NCI-H748 (cell line): ENCODE results near the gene B3GNT2.
"Not testable (repeated sequence)": the region's sequence is repeated elsewhere in the genome, so short reads cannot be mapped to it uniquely, and the experiment has no call there.

Source experiments
- DNase-seq: peaks from one replicate; lab custom pipeline; 2025; ENCODE audit not compliant: unreplicated experiment; lab: John Stamatoyannopoulos, UW

The B3GNT2 gene

DNA sequence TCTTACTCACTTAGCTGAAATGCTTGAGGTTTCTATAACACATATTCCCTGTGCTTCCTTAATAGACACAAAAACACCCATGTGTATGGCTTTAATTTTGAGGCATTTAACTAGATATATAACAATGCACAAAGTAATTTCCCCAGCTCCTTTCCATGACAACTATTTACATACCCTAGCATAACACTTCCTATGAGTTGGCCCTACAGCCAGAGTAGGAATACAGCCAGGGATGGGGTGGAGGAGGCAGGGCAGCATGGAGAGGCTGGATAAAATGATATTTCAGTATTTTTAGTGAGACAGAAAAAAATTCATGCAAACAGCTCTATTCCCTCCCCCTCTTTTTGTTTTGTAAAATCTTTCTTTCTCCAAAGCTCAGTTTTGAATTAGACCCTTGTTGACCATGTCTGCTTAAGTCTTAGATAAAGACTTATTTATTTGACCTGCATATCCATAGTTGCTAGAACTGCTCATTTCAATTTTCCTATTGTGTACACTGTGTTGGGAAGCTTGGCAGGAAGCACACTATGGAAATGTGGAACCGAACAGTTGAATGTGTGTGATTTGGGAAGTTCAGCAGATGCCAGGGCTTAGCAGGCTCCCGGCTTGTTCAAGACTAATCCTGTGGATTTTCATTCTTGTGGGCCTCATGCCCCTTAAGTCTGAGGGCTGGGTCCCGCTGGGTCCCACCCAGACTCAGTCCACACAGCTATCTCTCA lies 11.2 kb upstream of the B3GNT2 start:
- no peak for DNase-seq

- DNase-seq, result no peak
Observed at GRCh38 chr2:62185475-62186155, 10.3 kb upstream of the B3GNT2 start.

GRCh38 chr2:62186156-62186905 lies 9.6 kb upstream of the B3GNT2 start:
- no peak for DNase-seq

DNA sequence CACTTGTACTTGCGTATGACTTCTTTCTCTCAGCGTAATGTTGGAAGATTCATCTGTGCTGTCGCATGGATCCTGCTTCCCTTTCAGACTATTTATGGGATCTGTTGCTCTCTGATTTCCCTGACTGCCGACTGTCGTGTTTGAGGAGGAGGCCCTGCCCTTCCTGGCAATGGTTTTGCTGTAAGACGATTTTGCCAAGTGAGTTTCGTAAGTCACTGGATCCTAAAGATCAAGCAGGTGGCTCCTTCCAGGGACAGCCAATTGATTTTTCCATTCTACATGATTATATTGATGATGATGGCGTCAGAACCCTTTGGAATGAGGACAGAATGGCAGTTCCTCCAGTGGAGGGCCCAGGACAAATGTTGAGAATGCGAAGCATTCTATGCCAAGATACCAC lies 8.7 kb upstream of the B3GNT2 start:
- no peak for DNase-seq

DNA sequence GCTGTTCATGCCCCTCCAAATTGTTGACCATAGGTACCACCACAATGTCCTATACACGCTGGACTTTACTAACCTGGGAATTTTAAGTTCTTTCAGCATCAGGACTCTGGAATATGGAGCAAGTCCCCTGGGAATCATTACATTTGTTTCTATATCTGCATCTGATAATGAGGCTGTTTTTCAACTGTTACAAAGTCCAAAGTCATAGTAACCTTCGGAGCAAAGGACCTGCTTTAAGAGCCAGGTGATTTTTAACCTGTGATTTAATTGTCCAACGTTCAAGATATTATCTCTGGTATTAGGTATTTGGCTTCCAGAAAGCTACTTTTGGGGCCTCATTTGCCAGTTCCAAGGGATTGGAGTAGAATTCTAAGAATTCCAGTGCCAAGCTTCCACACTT lies 7.5 kb upstream of the B3GNT2 start:
- DNase-seq, result no peak

DNA sequence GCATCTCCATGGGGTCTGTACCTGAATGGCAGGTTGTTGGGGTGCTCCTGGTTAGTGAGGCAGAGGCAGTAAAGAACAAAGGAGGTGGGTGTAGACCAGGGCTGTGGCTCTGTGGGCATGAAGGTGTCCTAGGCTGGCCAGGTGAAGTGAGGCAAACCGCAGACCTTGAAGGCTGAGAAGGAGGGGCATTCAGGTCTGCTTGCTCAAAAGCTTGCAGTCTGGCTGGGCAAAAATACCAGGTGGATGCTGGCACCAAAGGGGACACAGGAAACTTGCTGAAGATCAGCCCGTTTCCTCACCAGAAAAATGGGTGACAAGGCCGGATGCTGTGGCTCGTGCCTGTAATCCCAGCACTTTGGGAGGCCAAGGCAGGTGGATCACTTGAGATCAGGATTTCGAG lies 6.7 kb upstream of the B3GNT2 start:
- no peak for DNase-seq

- DNase-seq, result no peak
Observed at GRCh38 chr2:62192811-62193210, 3.1 kb upstream of the B3GNT2 start.

DNA sequence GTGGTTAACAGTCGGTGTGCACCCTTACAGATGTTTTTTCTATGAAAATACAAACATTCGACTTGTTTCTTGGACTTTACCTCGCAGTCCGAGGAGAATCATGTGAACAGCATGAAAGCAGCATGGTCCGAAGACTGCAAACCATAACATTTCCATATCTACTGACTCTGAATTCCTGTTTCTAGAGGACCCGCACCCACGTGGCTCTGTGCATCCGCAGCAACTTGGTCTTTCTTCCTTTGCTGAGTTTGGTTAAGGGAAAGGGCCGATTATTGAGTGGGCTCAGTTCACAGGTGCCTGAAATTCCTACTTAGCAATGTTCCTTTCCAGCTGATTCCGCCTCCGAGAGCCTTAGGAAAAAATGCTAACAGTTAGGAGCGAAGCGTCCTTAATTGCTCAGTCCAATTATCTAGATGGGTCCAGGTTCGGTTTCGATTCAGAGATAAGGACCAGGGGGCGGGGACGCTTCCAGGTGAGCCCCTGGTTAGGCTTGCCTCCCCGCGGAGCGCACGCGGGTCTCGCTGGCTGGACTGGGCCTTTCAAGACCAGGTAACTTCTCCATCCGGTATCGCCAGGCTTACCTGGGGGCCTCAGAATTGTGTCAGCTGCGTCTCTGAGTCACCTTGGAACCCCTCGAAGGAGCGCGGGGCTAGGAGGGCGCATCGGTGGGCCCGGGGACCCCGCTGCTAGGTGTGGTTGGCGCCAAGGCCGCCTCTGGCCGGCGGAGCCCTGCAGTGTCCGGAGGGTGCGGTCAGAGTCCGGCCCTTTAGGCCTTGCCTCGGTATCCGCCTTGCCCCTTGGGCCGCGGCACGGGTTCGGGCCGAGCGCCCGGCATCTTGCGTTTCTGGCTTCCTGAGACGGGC lies 1.1 kb upstream of the B3GNT2 start:
- DNase-seq, result no peak

DNA sequence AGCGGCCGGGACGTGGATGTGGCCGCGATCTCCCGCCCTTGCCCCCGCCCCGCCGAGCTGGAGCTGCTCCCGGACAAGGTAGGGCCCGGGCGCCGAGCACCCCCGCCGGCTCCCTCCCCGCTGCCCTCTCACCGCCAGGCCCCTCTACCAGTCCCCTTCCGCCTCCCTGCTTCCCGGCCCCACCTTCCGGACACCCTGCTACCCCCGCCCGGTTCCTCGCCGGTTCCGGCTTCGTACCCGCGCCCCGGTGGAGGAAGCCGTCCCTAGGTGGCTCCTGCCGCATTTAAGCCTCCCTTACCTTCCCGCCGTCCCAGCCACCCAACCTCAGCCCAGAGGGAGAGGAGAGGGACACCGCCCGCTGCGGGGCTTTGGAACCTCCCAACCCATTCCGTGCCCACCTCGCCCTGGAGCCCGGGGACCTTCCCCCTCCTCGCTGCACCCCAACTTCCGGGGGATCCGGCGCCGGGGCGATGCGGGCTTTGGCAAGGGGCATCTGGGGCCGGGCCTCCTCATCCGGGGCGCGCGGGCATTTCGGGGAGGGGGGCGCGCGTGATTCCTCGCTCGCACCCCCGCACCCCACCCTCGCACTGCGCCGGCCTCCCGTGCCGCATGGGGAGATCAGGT lies 475 bp downstream of the B3GNT2 start:
- peak; percentile 69 for DNase-seq

DNA sequence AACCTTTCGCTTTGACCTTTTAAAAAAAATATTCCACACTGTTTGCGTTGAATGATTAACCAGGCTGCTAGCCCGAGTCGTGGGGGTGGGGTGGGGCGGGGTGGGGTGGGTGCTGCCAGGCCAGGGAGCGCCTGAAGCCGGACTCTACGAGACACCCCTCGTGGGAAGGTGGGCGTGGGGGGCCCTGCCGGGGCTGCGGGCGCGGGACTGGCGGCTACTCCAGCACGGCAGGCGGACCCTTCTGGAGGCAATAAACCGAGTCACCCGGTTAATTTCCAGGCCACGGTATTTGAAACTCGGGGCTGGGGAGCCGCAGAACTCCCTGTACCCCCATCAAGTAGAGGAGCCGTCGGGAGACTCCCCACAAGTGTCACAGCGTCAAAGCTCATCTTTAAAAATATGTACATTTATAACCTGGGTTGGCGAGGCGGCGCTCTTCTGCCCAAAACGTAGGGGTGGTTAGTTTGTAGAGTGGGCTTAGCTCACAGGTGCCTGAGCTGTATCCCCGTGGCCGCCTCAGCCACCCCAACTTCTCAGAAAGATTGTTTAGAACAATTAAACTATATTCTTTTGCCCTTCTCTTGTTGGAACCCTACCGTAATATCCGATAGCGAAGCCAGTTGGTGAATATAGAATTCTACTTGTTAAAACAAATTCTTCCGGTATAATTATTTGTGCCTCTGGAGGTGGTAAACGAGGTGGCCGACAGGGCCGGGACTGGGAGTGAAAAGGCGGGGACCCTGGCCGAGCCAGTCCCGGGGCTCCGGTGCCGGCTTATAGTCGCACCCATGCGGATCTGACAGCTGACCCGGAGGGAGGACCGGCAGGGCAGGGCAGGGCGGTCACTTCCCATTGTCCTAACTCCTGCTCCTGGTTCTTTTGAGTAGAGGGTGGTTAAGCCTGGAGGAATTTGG lies 1.4 kb downstream of the B3GNT2 start:
- DNase-seq, result peak; percentile 24

DNA sequence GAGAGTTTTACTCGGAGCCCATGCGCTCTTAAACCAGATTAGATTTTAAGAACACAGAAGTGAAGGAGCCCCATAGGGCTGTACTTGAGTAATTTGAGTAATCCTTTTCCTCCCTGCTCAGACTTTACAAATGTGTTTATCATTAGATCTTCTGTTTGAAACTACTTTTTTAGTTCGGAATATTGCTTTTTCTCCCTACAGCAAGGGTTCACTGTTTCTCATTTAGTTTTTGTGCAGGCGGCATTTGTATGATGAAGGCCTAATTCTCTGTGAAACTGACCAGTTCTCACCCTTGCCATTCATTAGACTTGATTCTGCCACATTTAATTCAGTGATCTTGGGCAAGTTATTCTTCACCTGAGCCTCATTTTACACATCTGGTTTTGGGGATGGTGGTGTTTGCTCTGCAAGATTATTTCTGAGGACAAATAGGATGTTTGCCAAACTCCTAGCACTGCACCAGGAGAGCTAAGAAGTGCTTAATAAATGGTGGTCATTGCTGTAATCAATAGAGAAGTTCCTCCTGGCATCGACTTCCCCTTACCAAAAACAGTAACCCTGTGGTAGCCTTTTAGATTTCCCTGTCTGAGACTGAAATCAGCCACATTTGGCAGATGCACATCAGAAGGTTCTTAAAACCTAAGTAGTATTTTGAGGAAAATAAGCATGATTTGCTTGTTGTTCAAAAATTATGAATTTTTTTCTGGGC lies 2.2 kb downstream of the B3GNT2 start:
- no peak for DNase-seq

DNA sequence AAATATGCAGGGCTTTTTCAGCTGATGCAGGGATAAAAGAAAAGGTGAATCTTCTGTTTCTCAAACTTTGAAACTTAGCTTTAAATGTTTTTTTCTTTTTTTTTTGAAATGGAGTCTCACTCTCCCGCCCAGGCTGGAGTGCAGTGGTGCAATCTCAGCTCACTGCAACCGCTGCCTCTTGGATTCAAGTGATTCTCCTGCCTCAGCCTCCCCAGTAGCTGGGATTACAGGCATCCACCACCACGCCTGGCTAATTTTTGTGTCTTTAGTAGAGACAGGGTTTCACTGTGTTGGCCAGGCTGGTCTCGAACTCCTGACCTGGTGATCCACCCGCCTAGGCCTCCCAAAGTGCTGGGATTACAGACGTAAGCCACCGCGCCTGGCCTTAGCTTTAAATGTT lies 2.9 kb downstream of the B3GNT2 start:
- DNase-seq, result not testable (repeated sequence)

DNA sequence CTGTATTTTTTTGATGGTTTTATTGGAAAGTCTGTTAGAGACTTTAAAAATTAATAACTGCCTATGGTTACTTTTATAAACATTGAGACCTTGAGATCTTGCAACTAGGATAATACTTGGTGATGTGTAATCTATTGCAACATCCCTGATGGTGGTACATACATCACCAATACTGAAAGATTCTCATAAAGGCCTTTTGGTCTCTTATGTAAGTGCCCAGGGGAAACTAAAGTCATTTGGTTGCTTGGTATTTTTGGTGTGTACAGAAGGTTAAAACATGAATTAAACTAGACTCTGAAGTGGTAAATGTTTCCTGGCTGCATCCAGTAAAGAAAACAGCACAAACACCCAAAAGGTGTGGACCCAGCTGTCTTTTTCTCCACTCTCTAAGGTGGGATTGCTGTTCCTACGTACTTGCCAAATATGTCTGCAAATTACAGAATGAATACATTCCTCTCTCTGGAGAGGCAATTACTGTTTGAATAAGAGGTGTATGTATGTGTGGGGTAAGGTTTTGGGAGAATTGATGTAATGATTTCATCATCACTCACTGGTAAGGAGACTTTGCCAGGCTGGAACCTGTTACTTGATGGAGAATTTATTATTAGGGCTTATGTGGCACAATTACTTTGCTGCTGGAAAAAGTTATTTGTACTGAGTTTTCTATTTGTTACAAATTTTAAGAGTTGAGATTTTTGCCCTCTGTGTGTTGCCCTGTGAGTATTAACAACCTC lies 3.6 kb downstream of the B3GNT2 start:
- DNase-seq, result peak; percentile 42

DNA sequence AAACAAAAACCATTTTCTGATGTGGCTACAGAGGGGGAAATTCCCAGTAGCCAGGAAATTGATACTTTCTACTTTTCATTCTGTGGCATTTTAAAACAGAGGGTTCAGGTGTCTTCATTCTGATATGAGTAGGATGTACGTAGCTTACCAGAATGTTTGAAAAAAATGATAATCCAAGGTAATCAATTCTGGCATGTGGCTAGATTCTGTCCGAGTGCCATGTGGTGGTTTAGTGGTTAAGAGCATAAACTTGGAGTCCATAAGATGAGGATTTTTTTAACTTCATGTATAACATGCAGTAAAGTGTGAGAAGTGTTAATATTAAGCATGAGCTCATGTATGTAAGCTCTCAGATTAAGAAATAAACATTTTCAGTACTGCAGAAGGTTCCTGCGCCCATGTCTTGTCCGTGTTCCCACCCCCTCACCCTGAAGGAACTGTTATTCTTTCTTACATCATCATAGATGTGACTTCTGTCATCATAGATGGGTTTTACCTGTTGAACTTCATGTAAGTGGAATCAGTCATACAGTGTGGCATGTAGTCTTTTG lies 4.5 kb downstream of the B3GNT2 start:
- DNase-seq, result no peak

GRCh38 chr2:62200868-62201267 lies 5.0 kb downstream of the B3GNT2 start:
- no peak for DNase-seq

- peak; percentile 83 for DNase-seq
Observed at GRCh38 chr2:62201307-62201706, 5.4 kb downstream of the B3GNT2 start.

- DNase-seq, result no peak
Observed at GRCh38 chr2:62202019-62202722, 6.3 kb downstream of the B3GNT2 start.
